GM23338 (cell line): ENCODE results near the gene ANXA3. TPM values are rescaled to one million over a fixed set of nuclear protein-coding genes. Genes with fewer than 3 reads are reported as not detected.

Source experiments
- ATAC-seq: fragments of 200-7000 bp; cut with Tn5 transposase; 3 replicates; pipeline ENCODE4 v1.9.1; 2020
- DNase-seq: peaks from one replicate; pipeline ENCODE4 v3.0.0-alpha.2; 2015; ENCODE audit warnings: low spot score
- H2AFZ ChIP-seq: fragments of 200-600 bp; sonication (generic); 2 replicates; pipeline ENCODE4 v1.8.0; 2016; ENCODE audit warnings: antibody characterized with exemption, mild to moderate bottlenecking, moderate library complexity
- H3F3A ChIP-seq: fragments of 200-600 bp; sonication (generic); replicated peaks from 2 replicates; pipeline ENCODE4 v1.8.0; 2017; ENCODE audit warnings: antibody characterized with exemption, mixed run types, low read depth
- H3K27ac ChIP-seq: fragments of 200-600 bp; sonication (generic); 2 replicates; pipeline ENCODE4 v1.6.1; 2016; ENCODE audit warnings: low read depth
- H3K27me3 ChIP-seq: fragments of 200-600 bp; sonication (generic); 2 replicates; pipeline ENCODE4 v1.8.0; 2016; ENCODE audit warnings: mild to moderate bottlenecking, mixed run types, moderate library complexity; ENCODE audit not compliant: insufficient read depth
- H3K36me3 ChIP-seq: fragments of 200-600 bp; sonication (generic); 2 replicates; pipeline ENCODE4 v1.8.0; 2016; ENCODE audit warnings: mild to moderate bottlenecking; ENCODE audit not compliant: insufficient read depth
- H3K4me1 ChIP-seq: fragments of 200-600 bp; sonication (generic); 2 replicates; pipeline ENCODE4 v1.8.0; 2016; ENCODE audit warnings: mild to moderate bottlenecking, moderate library complexity; ENCODE audit not compliant: insufficient read depth
- H3K4me2 ChIP-seq: fragments of 200-600 bp; sonication (generic); 2 replicates; pipeline ENCODE4 v1.7.1; 2017; ENCODE audit warnings: mixed run types
- H3K4me3 ChIP-seq: fragments of 200-600 bp; sonication (generic); 2 replicates; pipeline ENCODE4 v1.6.1; 2016; ENCODE audit warnings: mixed run types
- H3K79me2 ChIP-seq: fragments of 200-600 bp; sonication (generic); replicated peaks from 2 replicates; pipeline ENCODE4 v1.8.0; 2017; ENCODE audit warnings: mild to moderate bottlenecking; ENCODE audit not compliant: insufficient read depth
- H3K9me2 ChIP-seq: fragments of 200-600 bp; sonication (generic); 2 replicates; pipeline ENCODE4 v1.8.0; 2017; ENCODE audit not compliant: insufficient read depth
- H4K20me1 ChIP-seq: fragments of 200-600 bp; sonication (generic); replicated peaks from 2 replicates; pipeline ENCODE4 v1.8.0; 2017; ENCODE audit warnings: mild to moderate bottlenecking; ENCODE audit not compliant: insufficient read depth
- H3K27ac Mint-ChIP-seq: 2 replicates; pipeline ENCODE4 v1.8.0; 2020; ENCODE audit warnings: inconsistent platforms, mild to moderate bottlenecking, moderate library complexity, mixed read lengths
- H3K27me3 Mint-ChIP-seq: 3 replicates; pipeline ENCODE4 v1.8.0; 2022; ENCODE audit warnings: low read depth, mild to moderate bottlenecking, moderate library complexity, mixed read lengths, inconsistent platforms; ENCODE audit not compliant: insufficient read depth, poor library complexity
- H3K36me3 Mint-ChIP-seq: 3 replicates; pipeline ENCODE4 v1.8.0; 2021; ENCODE audit warnings: low read depth, mild to moderate bottlenecking, inconsistent platforms, moderate library complexity, mixed read lengths
- H3K4me1 Mint-ChIP-seq: 3 replicates; pipeline ENCODE4 v1.8.0; 2020; ENCODE audit warnings: mild to moderate bottlenecking, inconsistent platforms, mixed read lengths
- H3K4me3 Mint-ChIP-seq: 3 replicates; pipeline ENCODE4 v1.8.0; 2021; ENCODE audit warnings: moderate library complexity, mild to moderate bottlenecking, inconsistent platforms, mixed read lengths
- H3K9me3 Mint-ChIP-seq: 3 replicates; pipeline ENCODE4 v1.8.0; 2020; ENCODE audit warnings: moderate library complexity, mild to moderate bottlenecking, inconsistent platforms, mixed read lengths
- CREB1 ChIP-seq: fragments of 250-450 bp; sonication (Bioruptor Pico); IDR thresholded peaks from 2 replicates; pipeline ENCODE4 v1.5.0; 2020; ENCODE audit warnings: low read depth, mild to moderate bottlenecking, moderate library complexity
- EZH2 ChIP-seq: fragments of 200-600 bp; sonication (generic); IDR thresholded peaks from one replicate; pipeline ENCODE4 v1.8.0; 2017; ENCODE audit warnings: antibody characterized with exemption, mild to moderate bottlenecking, low read depth; ENCODE audit not compliant: unreplicated experiment
- JUNB ChIP-seq: IDR thresholded peaks from one replicate; pipeline ENCODE4 v1.6.1; 2016; ENCODE audit warnings: antibody characterized with exemption; ENCODE audit not compliant: unreplicated experiment
- NANOG ChIP-seq: IDR thresholded peaks from 2 replicates; pipeline ENCODE4 v1.6.1; 2016; ENCODE audit warnings: antibody characterized with exemption, borderline replicate concordance
- POLR2AphosphoS5 ChIP-seq: IDR thresholded peaks from 2 replicates; pipeline ENCODE4 v1.6.1; 2016; ENCODE audit warnings: antibody characterized with exemption, low read depth
- STAT1 ChIP-seq: IDR thresholded peaks from one replicate; pipeline ENCODE4 v1.6.1; 2016; ENCODE audit warnings: antibody characterized with exemption; ENCODE audit not compliant: unreplicated experiment
- ZNF114 ChIP-seq: fragments of 250-450 bp; sonication (Bioruptor Pico); IDR thresholded peaks from 2 replicates; pipeline ENCODE4 v1.5.0; 2020; ENCODE audit warnings: mild to moderate bottlenecking, moderate library complexity
- ZNF331 ChIP-seq: fragments of 250-450 bp; sonication (Bioruptor Pico); IDR thresholded peaks from 2 replicates; pipeline ENCODE4 v1.5.0; 2020; ENCODE audit warnings: low read depth, mild to moderate bottlenecking, moderate library complexity
- polyA plus RNA-seq: library from polyadenylated mRNA; unstranded; fragments of >200 nt; fragmentation: Nextera tagmentation; extraction: Ambion mirVana; gene quantifications from 2 replicates; pipeline ENCODE4 v1.2.1, GENCODE V29; 2016
- total RNA-seq: library from RNA; depleted of rRNA; stranded (reverse); fragments of >200 nt; shearing (Covaris generic); gene quantifications from 2 replicates; pipeline ENCODE4 v1.2.3, GENCODE V29; 2014
- TF ChIP-seq, protein P1 (sequence below): IDR thresholded peaks from 2 replicates; pipeline ENCODE4 v1.6.1; 2016; ENCODE audit warnings: antibody characterized with exemption
- TF ChIP-seq, protein P2 (sequence below): IDR thresholded peaks from one replicate; pipeline ENCODE4 v1.6.1; 2018; ENCODE audit warnings: antibody characterized with exemption; ENCODE audit not compliant: unreplicated experiment
- TF ChIP-seq, protein P3 (sequence below), 2 experiments: fragments of 200-600 bp in 1 of 2; sonication (generic) in 1 of 2; conservative IDR thresholded peaks; 2 replicates each; pipeline versions ENCODE4 v1.5.1 to v1.6.1; 2016 to 2017; ENCODE audit warnings: antibody characterized with exemption in 2 of 2, low read depth in 2 of 2, mild to moderate bottlenecking in 2 of 2, moderate library complexity in 1 of 2

Gene ANXA3
- total and polyA plus RNA-seq, 2 experiments from 2014 or later: 20.3 to 31.5 TPM

- DNase-seq: no peak
- H3K4me2 ChIP-seq: no peak overlapping the region
- no peaks in the 10 kb centered on the region for H4K20me1 ChIP-seq
- Mint-ChIP-seq H3K27me3 (no peaks in the 10 kb centered on the region), H3K9me3 (no peaks in the 10 kb centered on the region), H3K36me3 (no peaks in the 10 kb centered on the region), H3K4me3 (no peak overlapping the region), H3K27ac (no peak overlapping the region), H3K4me1 (0 out of 3 replicates have a peak, but pooled peaks cover 2% of the 10 kb centered on the region)
- no peak for ATAC-seq
- no peaks in the 10 kb centered on the region for H3F3A ChIP-seq
- H3K27me3 ChIP-seq: no peaks in the 10 kb centered on the region
- H3K9me2 ChIP-seq: 0 out of 2 replicates have a peak, but pooled peaks cover 2% of the 10 kb centered on the region
- H3K36me3 ChIP-seq: no peaks in the 10 kb centered on the region
- no peak overlapping the region for H2AFZ ChIP-seq
- H3K27ac ChIP-seq: no peak overlapping the region
- H3K79me2 ChIP-seq: no peaks in the 10 kb centered on the region
- no peak for TF ChIP-seq EZH2
- no peak for TF ChIP-seq NANOG
- no peak for TF ChIP-seq STAT1
- TF ChIP-seq, protein P1, sequence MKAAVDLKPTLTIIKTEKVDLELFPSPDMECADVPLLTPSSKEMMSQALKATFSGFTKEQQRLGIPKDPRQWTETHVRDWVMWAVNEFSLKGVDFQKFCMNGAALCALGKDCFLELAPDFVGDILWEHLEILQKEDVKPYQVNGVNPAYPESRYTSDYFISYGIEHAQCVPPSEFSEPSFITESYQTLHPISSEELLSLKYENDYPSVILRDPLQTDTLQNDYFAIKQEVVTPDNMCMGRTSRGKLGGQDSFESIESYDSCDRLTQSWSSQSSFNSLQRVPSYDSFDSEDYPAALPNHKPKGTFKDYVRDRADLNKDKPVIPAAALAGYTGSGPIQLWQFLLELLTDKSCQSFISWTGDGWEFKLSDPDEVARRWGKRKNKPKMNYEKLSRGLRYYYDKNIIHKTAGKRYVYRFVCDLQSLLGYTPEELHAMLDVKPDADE: no peak
- no peak for TF ChIP-seq ZNF114 (CRISPR knock-in tag)
- no peak for TF ChIP-seq JUNB
- TF ChIP-seq, protein P2, sequence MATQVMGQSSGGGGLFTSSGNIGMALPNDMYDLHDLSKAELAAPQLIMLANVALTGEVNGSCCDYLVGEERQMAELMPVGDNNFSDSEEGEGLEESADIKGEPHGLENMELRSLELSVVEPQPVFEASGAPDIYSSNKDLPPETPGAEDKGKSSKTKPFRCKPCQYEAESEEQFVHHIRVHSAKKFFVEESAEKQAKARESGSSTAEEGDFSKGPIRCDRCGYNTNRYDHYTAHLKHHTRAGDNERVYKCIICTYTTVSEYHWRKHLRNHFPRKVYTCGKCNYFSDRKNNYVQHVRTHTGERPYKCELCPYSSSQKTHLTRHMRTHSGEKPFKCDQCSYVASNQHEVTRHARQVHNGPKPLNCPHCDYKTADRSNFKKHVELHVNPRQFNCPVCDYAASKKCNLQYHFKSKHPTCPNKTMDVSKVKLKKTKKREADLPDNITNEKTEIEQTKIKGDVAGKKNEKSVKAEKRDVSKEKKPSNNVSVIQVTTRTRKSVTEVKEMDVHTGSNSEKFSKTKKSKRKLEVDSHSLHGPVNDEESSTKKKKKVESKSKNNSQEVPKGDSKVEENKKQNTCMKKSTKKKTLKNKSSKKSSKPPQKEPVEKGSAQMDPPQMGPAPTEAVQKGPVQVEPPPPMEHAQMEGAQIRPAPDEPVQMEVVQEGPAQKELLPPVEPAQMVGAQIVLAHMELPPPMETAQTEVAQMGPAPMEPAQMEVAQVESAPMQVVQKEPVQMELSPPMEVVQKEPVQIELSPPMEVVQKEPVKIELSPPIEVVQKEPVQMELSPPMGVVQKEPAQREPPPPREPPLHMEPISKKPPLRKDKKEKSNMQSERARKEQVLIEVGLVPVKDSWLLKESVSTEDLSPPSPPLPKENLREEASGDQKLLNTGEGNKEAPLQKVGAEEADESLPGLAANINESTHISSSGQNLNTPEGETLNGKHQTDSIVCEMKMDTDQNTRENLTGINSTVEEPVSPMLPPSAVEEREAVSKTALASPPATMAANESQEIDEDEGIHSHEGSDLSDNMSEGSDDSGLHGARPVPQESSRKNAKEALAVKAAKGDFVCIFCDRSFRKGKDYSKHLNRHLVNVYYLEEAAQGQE: no peak
- no peak for TF ChIP-seq POLR2AphosphoS5
- H3K4me3 ChIP-seq: no peak overlapping the region
- H3K4me1 ChIP-seq: no peaks in the 10 kb centered on the region
These were observed 82.6 kb downstream of the ANXA3 start for GRCh38 chr4:78634011-78634664.

GRCh38 chr4:78638337-78639172 is 87.0 kb downstream of the ANXA3 start:
- no peak overlapping the region for H3K4me3 ChIP-seq
- no peaks in the 10 kb centered on the region for H3K79me2 ChIP-seq
- Mint-ChIP-seq H3K4me3 (no peak overlapping the region), H3K36me3 (no peaks in the 10 kb centered on the region), H3K9me3 (no peaks in the 10 kb centered on the region), H3K27me3 (no peaks in the 10 kb centered on the region), H3K4me1 (no peaks in the 10 kb centered on the region), H3K27ac (no peak overlapping the region)
- no peaks in the 10 kb centered on the region for H3K27me3 ChIP-seq
- no peaks in the 10 kb centered on the region for H3K4me1 ChIP-seq
- no peaks in the 10 kb centered on the region for H3K9me2 ChIP-seq
- H3F3A ChIP-seq: no peaks in the 10 kb centered on the region
- H3K27ac ChIP-seq: no peak overlapping the region
- H4K20me1 ChIP-seq: no peaks in the 10 kb centered on the region
- no peak for DNase-seq
- no peaks in the 10 kb centered on the region for H3K36me3 ChIP-seq
- no peak overlapping the region; the same call in 1 of the 2 replicates for H2AFZ ChIP-seq
- no peak for ATAC-seq
- H3K4me2 ChIP-seq: no peak overlapping the region
- TF ChIP-seq, protein P3, sequence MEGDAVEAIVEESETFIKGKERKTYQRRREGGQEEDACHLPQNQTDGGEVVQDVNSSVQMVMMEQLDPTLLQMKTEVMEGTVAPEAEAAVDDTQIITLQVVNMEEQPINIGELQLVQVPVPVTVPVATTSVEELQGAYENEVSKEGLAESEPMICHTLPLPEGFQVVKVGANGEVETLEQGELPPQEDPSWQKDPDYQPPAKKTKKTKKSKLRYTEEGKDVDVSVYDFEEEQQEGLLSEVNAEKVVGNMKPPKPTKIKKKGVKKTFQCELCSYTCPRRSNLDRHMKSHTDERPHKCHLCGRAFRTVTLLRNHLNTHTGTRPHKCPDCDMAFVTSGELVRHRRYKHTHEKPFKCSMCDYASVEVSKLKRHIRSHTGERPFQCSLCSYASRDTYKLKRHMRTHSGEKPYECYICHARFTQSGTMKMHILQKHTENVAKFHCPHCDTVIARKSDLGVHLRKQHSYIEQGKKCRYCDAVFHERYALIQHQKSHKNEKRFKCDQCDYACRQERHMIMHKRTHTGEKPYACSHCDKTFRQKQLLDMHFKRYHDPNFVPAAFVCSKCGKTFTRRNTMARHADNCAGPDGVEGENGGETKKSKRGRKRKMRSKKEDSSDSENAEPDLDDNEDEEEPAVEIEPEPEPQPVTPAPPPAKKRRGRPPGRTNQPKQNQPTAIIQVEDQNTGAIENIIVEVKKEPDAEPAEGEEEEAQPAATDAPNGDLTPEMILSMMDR (conservative IDR thresholded peaks at IDR 0.05; ENCODE audit: low read depth in 2 of 2): no peak
- TF ChIP-seq CREB1 (CRISPR knock-in tag) (no peak), ZNF331 (CRISPR knock-in tag) (no peak), ZNF114 (CRISPR knock-in tag) (no peak)
- TF ChIP-seq, protein P1: no peak
